ENCODE results near the gene NYNRIN. TPM values are rescaled to one million over a fixed set of nuclear protein-coding genes. Genes with fewer than 3 reads are reported as not detected.
A peak's percentile ranks its signal among the peaks of the same experiment; 100 is the strongest.

The NYNRIN gene
- total and polyA plus RNA-seq, 2 experiments from 2014 or later = 3.1 to 20.0 TPM

DNA sequence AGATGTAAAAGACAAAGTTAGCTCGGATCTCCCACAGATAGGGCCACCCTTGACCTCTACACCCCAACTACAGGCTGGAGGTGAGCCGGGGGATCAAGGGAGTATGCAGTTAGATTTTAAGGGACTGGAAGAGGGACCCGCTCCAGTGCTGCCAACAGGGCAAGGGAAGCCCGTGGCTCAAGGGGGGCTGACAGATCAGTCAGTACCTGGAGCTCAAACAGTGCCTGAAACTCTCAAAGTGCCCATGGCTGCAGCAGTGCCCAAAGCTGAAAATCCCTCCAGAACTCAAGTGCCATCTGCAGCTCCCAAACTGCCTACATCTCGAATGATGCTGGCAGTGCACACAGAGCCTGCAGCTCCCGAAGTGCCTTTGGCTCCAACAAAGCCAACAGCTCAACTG lies 10.4 kb downstream of the NYNRIN start:
- H3K36me3 ChIP-seq (ENCODE audit: insufficient read depth) = no peaks in the 10 kb centered on the region

DNA sequence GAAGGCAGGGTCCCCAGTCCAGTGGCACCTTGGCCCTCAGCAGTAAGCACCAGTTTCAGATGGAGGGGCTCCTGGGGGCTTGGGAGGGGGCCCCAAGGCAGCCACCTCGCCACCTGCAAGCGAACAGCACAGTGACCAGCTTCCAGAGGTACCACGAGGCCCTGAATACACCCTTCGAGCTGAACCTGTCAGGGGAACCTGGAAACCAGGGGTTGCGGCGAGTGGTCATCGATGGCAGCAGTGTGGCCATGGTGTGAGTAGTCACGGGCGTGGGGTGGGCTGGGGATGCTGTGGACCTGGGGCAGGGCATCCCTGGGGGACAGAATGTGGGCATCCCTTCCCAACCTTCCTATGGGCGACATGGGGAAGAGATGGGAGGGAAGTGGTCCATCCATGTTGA lies 11.2 kb downstream of the NYNRIN start:
- no peaks in the 10 kb centered on the region for H3K36me3 ChIP-seq (ENCODE audit: insufficient read depth)
- no peak overlapping the region for H3K27ac Mint-ChIP-seq
- H3K27ac ChIP-seq (ENCODE audit: low read depth) = no peak overlapping the region
- no peak overlapping the region for H3K4me3 Mint-ChIP-seq
- H3K27me3 Mint-ChIP-seq (ENCODE audit: insufficient read depth, low read depth, poor library complexity) = peaks cover 4% of the 10 kb centered on the region
- no peaks in the 10 kb centered on the region for H3F3A ChIP-seq (replicated peaks; ENCODE audit: low read depth)
- no peak overlapping the region for H3K4me2 ChIP-seq
- H3K9me3 Mint-ChIP-seq = no peaks in the 10 kb centered on the region
- H4K20me1 ChIP-seq (replicated peaks; ENCODE audit: insufficient read depth) = no peaks in the 10 kb centered on the region
- no peak overlapping the region for H2AFZ ChIP-seq
- no peaks in the 10 kb centered on the region for H3K4me1 ChIP-seq (ENCODE audit: insufficient read depth)
- no peaks in the 10 kb centered on the region for H3K79me2 ChIP-seq (replicated peaks; ENCODE audit: insufficient read depth)
- TF ChIP-seq EZH2 (IDR thresholded peaks at IDR 0.05; ENCODE audit: low read depth, unreplicated experiment) (no peak), CREB1 (CRISPR knock-in tag; IDR thresholded peaks at IDR 0.05; ENCODE audit: low read depth) (no peak), EZH2phosphoT487 (IDR thresholded peaks at IDR 0.05; ENCODE audit: unreplicated experiment) (no peak), JUNB (IDR thresholded peaks at IDR 0.05; ENCODE audit: unreplicated experiment) (no peak), ZNF114 (CRISPR knock-in tag; IDR thresholded peaks at IDR 0.05) (no peak)
- no peak overlapping the region for H3K4me3 ChIP-seq
- ATAC-seq (no peak), DNase-seq (ENCODE audit: low spot score) (no peak)
- H3K4me1 Mint-ChIP-seq = peaks cover under 1% of the 10 kb centered on the region; the same call in 1 of the 3 replicates
- no peaks in the 10 kb centered on the region for H3K27me3 ChIP-seq (ENCODE audit: insufficient read depth)
- no peaks in the 10 kb centered on the region for H3K9me2 ChIP-seq (ENCODE audit: insufficient read depth)
- H3K36me3 Mint-ChIP-seq (ENCODE audit: low read depth) = peaks cover 5% of the 10 kb centered on the region; the same call in 1 of the 3 replicates

More for the DNA sequence above, 10.4 kb downstream of the NYNRIN start:
- H3K27me3 Mint-ChIP-seq (ENCODE audit: insufficient read depth, low read depth, poor library complexity) = peaks cover 4% of the 10 kb centered on the region
- Histone ChIP-seq H3K4me2 (no peak overlapping the region), H4K20me1 (replicated peaks; ENCODE audit: insufficient read depth) (no peaks in the 10 kb centered on the region), H2AFZ (no peak overlapping the region), H3K27me3 (ENCODE audit: insufficient read depth) (no peaks in the 10 kb centered on the region), H3K4me3 (no peak overlapping the region), H3K79me2 (replicated peaks; ENCODE audit: insufficient read depth) (no peaks in the 10 kb centered on the region), H3F3A (replicated peaks; ENCODE audit: low read depth) (no peaks in the 10 kb centered on the region), H3K27ac (ENCODE audit: low read depth) (no peak overlapping the region), H3K4me1 (ENCODE audit: insufficient read depth) (no peaks in the 10 kb centered on the region), H3K9me2 (ENCODE audit: insufficient read depth) (no peaks in the 10 kb centered on the region)
- no peak overlapping the region for H3K27ac Mint-ChIP-seq
- H3K36me3 Mint-ChIP-seq (ENCODE audit: low read depth) = peaks cover 5% of the 10 kb centered on the region; the same call in 1 of the 3 replicates
- H3K9me3 Mint-ChIP-seq = no peaks in the 10 kb centered on the region
- TF ChIP-seq CREB1 (CRISPR knock-in tag; IDR thresholded peaks at IDR 0.05; ENCODE audit: low read depth) = no peak
- TF ChIP-seq, protein P1, sequence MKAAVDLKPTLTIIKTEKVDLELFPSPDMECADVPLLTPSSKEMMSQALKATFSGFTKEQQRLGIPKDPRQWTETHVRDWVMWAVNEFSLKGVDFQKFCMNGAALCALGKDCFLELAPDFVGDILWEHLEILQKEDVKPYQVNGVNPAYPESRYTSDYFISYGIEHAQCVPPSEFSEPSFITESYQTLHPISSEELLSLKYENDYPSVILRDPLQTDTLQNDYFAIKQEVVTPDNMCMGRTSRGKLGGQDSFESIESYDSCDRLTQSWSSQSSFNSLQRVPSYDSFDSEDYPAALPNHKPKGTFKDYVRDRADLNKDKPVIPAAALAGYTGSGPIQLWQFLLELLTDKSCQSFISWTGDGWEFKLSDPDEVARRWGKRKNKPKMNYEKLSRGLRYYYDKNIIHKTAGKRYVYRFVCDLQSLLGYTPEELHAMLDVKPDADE (IDR thresholded peaks at IDR 0.05) = no peak
- H3K4me3 Mint-ChIP-seq = no peak overlapping the region
- DNase-seq (ENCODE audit: low spot score) = no peak
- H3K4me1 Mint-ChIP-seq = peaks cover 7% of the 10 kb centered on the region; the same call in 2 of the 3 replicates
- no peak for ATAC-seq

DNA sequence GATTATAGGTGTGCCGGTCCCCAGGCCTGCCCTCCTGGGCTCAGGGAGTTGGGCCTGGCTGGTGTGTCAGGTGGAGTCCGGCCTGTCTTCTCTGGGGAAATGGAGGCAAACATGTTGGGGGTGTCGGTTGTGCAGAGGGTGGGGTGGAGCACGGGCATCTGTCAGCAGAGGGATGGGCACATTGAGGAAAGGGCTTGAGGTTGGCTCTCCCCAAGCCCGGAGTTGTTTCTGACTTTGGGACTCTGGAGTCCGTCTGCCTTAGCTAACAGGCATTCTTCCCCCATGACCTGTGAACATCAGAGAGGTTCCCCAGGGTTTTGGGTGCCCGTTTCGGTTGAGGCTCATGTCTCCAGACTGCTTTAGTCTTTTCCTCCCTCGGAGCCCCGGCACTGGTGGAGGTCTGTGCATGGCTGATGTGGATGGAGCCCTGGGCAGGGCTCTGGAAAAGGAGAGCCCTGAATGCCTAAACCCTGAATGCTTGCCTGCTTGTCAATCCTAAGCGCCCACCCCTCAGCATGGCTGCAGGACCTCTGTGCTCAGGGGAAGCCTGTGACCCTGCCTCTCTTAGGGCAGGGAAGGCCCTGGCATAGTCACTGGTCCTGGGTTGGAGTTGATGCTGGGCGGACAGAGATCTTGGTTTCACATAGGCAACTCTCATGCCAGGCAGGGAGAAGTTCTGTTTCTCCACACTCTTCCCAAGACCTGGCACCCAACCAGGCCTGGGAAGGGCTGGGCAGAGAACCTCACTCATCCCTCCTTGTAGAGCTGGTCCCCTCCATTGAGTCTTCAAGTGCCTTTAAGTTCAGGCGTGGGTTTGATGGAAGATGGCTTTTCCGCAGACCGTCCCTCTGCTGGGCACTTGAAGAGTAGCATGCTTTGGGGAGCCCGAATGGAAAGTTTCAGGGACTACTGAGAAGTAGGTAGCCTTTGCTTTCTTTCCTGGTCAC lies 12.9 kb downstream of the NYNRIN start:
- peaks cover 5% of the 10 kb centered on the region; the same call in 1 of the 3 replicates for H3K36me3 Mint-ChIP-seq (ENCODE audit: low read depth)
- no peaks in the 10 kb centered on the region for H3K79me2 ChIP-seq (replicated peaks; ENCODE audit: insufficient read depth)
- no peaks in the 10 kb centered on the region for H3K4me1 Mint-ChIP-seq
- H3K4me2 ChIP-seq = no peak overlapping the region
- H3K9me2 ChIP-seq (ENCODE audit: insufficient read depth) = no peaks in the 10 kb centered on the region
- no peaks in the 10 kb centered on the region for H3K27me3 ChIP-seq (ENCODE audit: insufficient read depth)
- H3K27me3 Mint-ChIP-seq (ENCODE audit: insufficient read depth, low read depth, poor library complexity) = peaks cover 4% of the 10 kb centered on the region
- H3K36me3 ChIP-seq (ENCODE audit: insufficient read depth) = no peaks in the 10 kb centered on the region
- no peak overlapping the region for H3K4me3 Mint-ChIP-seq
- H3K9me3 Mint-ChIP-seq = no peaks in the 10 kb centered on the region; the same call in 2 of the 3 replicates
- ATAC-seq (peak; percentile 86), DNase-seq (ENCODE audit: low spot score) (peak; percentile 84)
- no peak overlapping the region for H3K27ac ChIP-seq (ENCODE audit: low read depth)
- no peak for TF ChIP-seq ZNF114 (CRISPR knock-in tag; IDR thresholded peaks at IDR 0.05)
- TF ChIP-seq, protein P2, sequence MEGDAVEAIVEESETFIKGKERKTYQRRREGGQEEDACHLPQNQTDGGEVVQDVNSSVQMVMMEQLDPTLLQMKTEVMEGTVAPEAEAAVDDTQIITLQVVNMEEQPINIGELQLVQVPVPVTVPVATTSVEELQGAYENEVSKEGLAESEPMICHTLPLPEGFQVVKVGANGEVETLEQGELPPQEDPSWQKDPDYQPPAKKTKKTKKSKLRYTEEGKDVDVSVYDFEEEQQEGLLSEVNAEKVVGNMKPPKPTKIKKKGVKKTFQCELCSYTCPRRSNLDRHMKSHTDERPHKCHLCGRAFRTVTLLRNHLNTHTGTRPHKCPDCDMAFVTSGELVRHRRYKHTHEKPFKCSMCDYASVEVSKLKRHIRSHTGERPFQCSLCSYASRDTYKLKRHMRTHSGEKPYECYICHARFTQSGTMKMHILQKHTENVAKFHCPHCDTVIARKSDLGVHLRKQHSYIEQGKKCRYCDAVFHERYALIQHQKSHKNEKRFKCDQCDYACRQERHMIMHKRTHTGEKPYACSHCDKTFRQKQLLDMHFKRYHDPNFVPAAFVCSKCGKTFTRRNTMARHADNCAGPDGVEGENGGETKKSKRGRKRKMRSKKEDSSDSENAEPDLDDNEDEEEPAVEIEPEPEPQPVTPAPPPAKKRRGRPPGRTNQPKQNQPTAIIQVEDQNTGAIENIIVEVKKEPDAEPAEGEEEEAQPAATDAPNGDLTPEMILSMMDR (conservative IDR thresholded peaks at IDR 0.05; ENCODE audit: low read depth in 2 of 2) = peak; percentile 72 to 78
- H4K20me1 ChIP-seq (replicated peaks; ENCODE audit: insufficient read depth) = no peaks in the 10 kb centered on the region
- H3K4me3 ChIP-seq = no peak overlapping the region
- H3F3A ChIP-seq (replicated peaks; ENCODE audit: low read depth) = no peaks in the 10 kb centered on the region
- no peak overlapping the region for H2AFZ ChIP-seq
- no peak overlapping the region for H3K27ac Mint-ChIP-seq
- no peaks in the 10 kb centered on the region for H3K4me1 ChIP-seq (ENCODE audit: insufficient read depth)

Measured in GM23338 (cell line).